LNCAP (cell line): ENCODE results near the gene TMC5.

Experiments
- CTCF ChIP-seq: fragments of 450-650 bp; IDR thresholded peaks from 2 replicates; pipeline ENCODE4 v1.5.1; 2017; ENCODE audit warnings: mild to moderate bottlenecking

TMC5 gene

GRCh38 chr16:19488213-19488640 is 70.5 kb downstream of the TMC5 start:
- TF ChIP-seq CTCF: no peak

GRCh38 chr16:19490619-19491018 is 72.9 kb downstream of the TMC5 start:
- TF ChIP-seq CTCF: no peak

GRCh38 chr16:19497176-19497575 is 79.5 kb downstream of the TMC5 start:
- no peak for TF ChIP-seq CTCF

GRCh38 chr16:19499006-19499405 is 81.3 kb downstream of the TMC5 start:
- TF ChIP-seq CTCF: no peak

GRCh38 chr16:19499481-19499880 is 81.8 kb downstream of the TMC5 start:
- TF ChIP-seq CTCF: no peak

GRCh38 chr16:19502395-19503131 is 84.9 kb downstream of the TMC5 start:
- peak; percentile 84 for TF ChIP-seq CTCF

GRCh38 chr16:19503461-19504075 is 85.9 kb downstream of the TMC5 start:
- TF ChIP-seq CTCF: no peak
